ENCODE measurements around the gene RBM3. TPM values are rescaled to one million over a fixed set of nuclear protein-coding genes. Genes with fewer than 3 reads are reported as not detected.
"Not testable (repeated sequence)": the region's sequence is repeated elsewhere in the genome, so short reads cannot be mapped to it uniquely, and the experiment has no call there.

Gene RBM3
- 343 and 349 TPM in 2 replicates for total RNA-seq

GRCh38 chrX:48574270-48575266 is at the start of gene RBM3:
Gene RBM3, plus strand, starts transcription at chrX:48574484. Its CDS starts 697 bp downstream, at chrX:48575181.
- intact Hi-C loops (cut with micrococcal nuclease): loop anchor here (1.0 to 10.0 kb wide), 12 partner anchors 23 to 1348 kb away; partner anchors contain the start of genes CLCN5, EBP, ELK1 and FTSJ1

GRCh38 chrX:48525853-48526252 is 48.4 kb upstream of the RBM3 start:
- intact Hi-C loops (cut with micrococcal nuclease): loop anchor here (10.0 kb wide), 1 partner anchor 1331 kb away; the partner anchor contains the start of gene UBA1

GRCh38 chrX:48530736-48531135 is 43.5 kb upstream of the RBM3 start:
- intact Hi-C loops (cut with micrococcal nuclease): no loop called here

GRCh38 chrX:48531358-48531959 is 42.8 kb upstream of the RBM3 start:
- intact Hi-C loops (cut with micrococcal nuclease): no loop called here

GRCh38 chrX:48532161-48532560 is 42.1 kb upstream of the RBM3 start:
- intact Hi-C loops (cut with micrococcal nuclease): no loop called here

GRCh38 chrX:48533165-48533564 is 41.1 kb upstream of the RBM3 start:
- intact Hi-C loops (cut with micrococcal nuclease): no loop called here

GRCh38 chrX:48538641-48539344 is 35.5 kb upstream of the RBM3 start:
- intact Hi-C loops (cut with micrococcal nuclease): loop anchor here (1.0 kb wide), 11 partner anchors 17 to 1409 kb away; partner anchors contain the start of genes CDK16, EBP, PQBP1 and RBM3

GRCh38 chrX:48539345-48540027 is 34.8 kb upstream of the RBM3 start, which contains the start of gene TBC1D25:
Gene TBC1D25, plus strand, starts transcription at chrX:48539714. Its CDS starts 84 bp downstream, at chrX:48539798.
- intact Hi-C loops (cut with micrococcal nuclease): loop anchor here (1.0 to 2.0 kb wide), 14 partner anchors 18 to 1410 kb away; partner anchors contain the start of genes CDK16, EBP, PORCN and PQBP1

GRCh38 chrX:48540028-48540375 is 34.3 kb upstream of the RBM3 start:
- intact Hi-C loops (cut with micrococcal nuclease): loop anchor here (1.0 to 2.0 kb wide), 3 partner anchors 30 to 71 kb away; partner anchors contain the start of gene PORCN

- intact Hi-C loops (cut with micrococcal nuclease): loop anchor here (1.0 to 2.0 kb wide), 3 partner anchors 30 to 72 kb away; partner anchors contain the start of gene PORCN
Measured at GRCh38 chrX:48540480-48540879, 33.8 kb upstream of the RBM3 start.

- intact Hi-C loops (cut with micrococcal nuclease): loop anchor here (2.0 kb wide), 1 partner anchor 72 kb away; no protein-coding TSS in a partner anchor
Measured at GRCh38 chrX:48541140-48541814, 33.0 kb upstream of the RBM3 start.

- intact Hi-C loops (cut with micrococcal nuclease): no loop called here
Measured at GRCh38 chrX:48548871-48549270, 25.4 kb upstream of the RBM3 start.

GRCh38 chrX:48555731-48556325 is 18.5 kb upstream of the RBM3 start:
- intact Hi-C loops (cut with micrococcal nuclease): not testable (repeated sequence)

GRCh38 chrX:48558271-48558670 is 16.0 kb upstream of the RBM3 start:
- intact Hi-C loops (cut with micrococcal nuclease): no loop called here

- intact Hi-C loops (cut with micrococcal nuclease): no loop called here
Measured at GRCh38 chrX:48559636-48560035, 14.6 kb upstream of the RBM3 start.

- intact Hi-C loops (cut with micrococcal nuclease): no loop called here
Measured at GRCh38 chrX:48560056-48560455, 14.2 kb upstream of the RBM3 start.

GRCh38 chrX:48560681-48561080 is 13.6 kb upstream of the RBM3 start:
- intact Hi-C loops (cut with micrococcal nuclease): no loop called here

GRCh38 chrX:48569958-48570357 is 4.3 kb upstream of the RBM3 start:
- intact Hi-C loops (cut with micrococcal nuclease): loop anchor here (1.0 to 10.0 kb wide), 3 partner anchors 30 to 1352 kb away; partner anchors contain the start of genes CLCN5, ELK1 and UXT

GRCh38 chrX:48573690-48574269 is 504 bp upstream of the RBM3 start:
- intact Hi-C loops (cut with micrococcal nuclease): loop anchor here (1.0 to 10.0 kb wide), 12 partner anchors 24 to 1349 kb away; partner anchors contain the start of genes CLCN5, EBP, ELK1 and FTSJ1

Data from T-helper 1 cell treated with Interleukin-12 subunit alpha and Interleukin-12 subunit beta and Interleukin-4 antibody, amounts not matched to agents 30 ng/mL and 1 ng/mL, for 36 hours (primary cell).